GM19099 (cell line): ENCODE data around the gene DDX6.
A peak's percentile ranks its signal among the peaks of the same experiment; 100 is the strongest.

Experiments used
- POLR2A ChIP-seq: IDR thresholded peaks from 3 replicates; pipeline ENCODE4 v1.6.1; 2011; ENCODE audit warnings: low read depth; ENCODE audit not compliant: insufficient read length; ENCODE audit errors: extremely low read depth

DDX6 gene

GRCh38 chr11:118791111-118791960, at the start of gene DDX6:
Gene DDX6 (minus strand): TSS chr11:118791164. CDS start chr11:118786251, 4,913 bp downstream.
- peak; percentile 61 for TF ChIP-seq POLR2A

DNA sequence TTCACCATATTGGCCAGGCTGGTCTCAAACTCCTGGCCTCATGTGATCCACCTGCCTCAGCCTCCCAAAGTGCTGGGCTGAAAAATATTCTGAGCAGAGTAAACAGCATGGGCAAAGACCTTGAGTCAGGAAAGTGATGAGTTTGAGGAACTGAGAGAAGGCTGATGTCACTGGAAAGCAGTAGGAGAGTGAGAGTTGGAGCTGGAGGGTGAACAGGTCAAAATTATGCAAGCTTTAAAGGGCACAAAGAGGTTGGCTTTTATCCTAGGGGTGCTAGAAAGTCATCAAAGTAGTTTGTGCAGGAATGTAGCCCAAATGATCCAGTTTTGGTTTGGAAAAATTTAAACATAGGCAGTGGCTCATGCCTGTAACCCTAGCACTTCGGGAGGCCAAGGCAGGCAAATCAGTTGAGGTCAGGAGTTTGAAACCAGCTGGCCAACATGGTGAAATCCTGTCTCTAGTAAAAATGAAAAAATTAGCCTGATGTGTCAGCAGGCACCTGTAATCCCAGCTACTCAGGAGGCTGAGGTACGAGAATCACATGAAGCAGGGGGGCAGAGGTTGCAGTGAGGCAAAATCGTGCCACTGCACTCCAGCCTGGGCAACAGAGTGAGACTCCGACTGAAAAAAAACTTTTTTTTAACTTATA, 48.1 kb upstream of the DDX6 start:
- no peak for TF ChIP-seq POLR2A

DNA sequence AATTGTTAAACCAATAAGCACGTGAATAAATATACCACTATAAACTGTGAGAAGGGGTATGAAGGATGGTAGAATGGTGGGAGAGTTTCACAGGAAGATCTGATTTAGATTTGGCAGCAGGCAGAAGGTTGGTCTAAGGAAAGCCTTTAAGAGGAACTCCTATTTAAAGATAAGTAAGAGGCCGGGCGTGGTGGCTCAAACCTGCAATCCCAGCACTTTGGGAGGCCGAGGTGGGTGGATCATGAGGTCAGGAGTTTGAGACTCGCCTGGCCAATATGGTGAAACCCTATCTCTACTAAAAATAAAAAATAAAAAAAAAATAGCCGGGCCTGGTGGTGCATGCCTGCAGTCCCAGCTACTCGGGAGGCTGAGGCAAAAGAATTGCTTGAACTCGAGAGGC, 46.9 kb upstream of the DDX6 start:
- no peak for TF ChIP-seq POLR2A

DNA sequence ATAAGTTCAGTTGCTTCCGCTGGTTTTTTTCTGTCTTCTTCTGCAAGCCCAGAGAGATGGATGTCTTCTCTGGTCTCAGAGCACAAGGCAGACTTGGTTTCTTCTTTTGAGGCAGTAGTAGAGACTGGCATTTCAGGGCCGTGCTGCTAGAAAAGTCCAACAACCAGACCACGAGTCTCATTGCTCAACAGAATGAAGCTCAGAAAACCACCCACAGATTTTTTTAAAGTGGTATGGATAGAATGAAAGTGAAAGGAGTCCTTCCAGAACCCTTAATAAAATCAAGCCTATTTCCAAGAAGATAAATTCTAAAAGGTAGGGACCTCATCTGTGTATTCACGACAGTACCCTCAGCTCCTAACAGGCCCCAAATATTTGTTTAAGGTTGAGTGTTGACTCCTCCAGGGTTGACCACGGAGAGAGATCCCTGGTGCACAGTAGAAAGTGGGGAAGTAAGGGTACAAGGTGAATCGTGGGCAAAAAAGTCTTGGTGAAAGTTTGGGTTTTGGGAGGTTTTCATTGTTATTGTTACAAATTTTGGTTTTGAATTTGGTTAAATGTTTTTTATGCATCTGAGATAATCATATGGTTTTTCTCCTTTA, 43.6 kb upstream of the DDX6 start:
- no peak for TF ChIP-seq POLR2A

- TF ChIP-seq POLR2A = no peak
Measured at GRCh38 chr11:118827118-118827517, 36.2 kb upstream of the DDX6 start.

DNA sequence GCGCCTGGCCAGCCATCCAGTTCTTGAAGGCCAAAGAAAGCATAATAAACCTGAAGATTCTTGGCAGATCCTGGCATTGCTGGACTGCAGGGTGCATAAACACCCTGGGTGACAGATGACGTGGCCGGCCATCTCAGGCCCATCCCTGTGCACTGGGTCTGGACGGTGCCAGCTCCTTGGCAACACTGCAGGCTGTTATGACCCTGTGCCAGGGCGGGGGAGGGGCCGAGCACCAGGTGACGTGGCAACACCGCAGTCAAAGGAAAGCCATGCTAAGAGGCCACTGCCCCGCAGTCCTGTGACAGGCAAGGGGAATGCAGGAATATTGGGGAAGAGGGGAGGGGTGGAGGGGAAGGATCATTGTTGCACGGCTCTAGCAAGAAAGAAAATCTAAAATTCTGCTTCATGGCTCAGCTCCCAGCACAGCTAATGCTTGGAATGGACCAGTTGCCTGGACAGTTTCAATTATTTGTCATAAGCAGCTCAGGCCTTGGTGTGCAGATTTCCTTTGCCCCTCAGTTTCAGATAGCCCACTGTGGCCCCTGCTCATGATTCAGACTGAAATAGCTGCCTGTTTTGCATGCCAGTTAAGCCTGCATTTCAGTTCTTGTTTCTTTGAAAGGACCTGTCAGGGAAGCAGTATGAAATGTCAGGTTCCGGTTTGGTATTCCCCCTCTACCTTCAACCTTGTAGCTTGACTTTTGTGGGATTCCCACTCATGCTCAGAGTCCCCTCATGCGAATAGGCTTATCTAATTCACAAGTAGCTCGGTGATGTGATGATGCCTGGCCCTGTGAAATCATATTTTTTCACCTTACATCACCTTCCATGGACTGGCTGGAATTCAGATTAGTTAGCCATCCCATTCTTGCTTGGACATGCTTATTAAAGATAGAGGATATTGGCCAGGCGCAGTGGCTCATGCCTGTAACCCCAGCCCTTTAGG, 29.7 kb upstream of the DDX6 start:
- peak; percentile 53 for TF ChIP-seq POLR2A

DNA sequence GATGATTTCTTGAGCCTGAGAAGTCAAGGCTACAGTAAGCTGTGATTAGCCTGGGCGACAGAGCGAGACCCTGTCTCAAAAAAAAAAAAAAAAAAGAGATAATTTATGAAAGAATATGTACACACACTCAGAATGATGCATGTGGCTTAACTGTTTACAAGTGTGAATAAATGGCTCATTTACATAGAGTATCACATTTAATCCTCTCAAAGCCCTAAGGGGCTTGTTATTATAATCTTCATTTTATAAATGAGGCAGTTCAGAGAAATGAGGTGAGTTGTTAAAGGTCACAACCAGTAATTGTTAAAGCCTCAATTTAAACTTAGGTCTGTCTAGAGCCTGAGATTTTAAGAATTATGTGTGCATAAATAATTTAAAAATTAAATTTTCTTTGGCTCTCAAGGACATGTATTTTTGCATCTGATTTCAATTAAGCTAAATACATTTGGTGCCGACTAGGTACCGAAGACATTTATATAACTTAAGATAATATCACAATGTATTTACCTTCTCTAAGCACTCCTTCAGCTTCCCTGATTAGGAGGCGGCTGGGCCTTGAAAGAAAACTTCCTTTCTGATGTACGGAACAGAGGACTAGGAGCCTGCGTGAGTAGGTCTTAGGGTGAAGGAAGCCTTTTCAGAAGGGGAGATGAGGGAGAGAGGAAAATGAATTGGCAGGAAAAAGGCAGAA, 28.5 kb upstream of the DDX6 start:
- no peak for TF ChIP-seq POLR2A

DNA sequence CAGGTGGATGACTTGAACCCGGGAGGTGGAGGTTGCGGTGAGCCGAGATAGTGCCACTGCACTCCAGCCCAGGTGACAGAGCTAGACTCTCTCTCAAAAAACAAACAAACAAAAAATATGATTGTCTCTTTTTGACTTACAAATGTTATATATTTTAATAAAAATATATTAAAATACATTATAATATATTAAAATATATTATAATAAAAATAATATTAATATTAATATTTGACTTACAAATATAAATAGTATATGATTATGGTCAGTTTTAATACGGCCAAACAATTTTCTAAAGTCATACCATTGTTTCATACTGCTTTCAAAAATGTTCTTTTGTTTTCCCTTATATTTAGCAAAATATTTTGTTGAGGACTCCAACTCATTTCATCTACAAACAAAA, 27.2 kb upstream of the DDX6 start:
- no peak for TF ChIP-seq POLR2A

DNA sequence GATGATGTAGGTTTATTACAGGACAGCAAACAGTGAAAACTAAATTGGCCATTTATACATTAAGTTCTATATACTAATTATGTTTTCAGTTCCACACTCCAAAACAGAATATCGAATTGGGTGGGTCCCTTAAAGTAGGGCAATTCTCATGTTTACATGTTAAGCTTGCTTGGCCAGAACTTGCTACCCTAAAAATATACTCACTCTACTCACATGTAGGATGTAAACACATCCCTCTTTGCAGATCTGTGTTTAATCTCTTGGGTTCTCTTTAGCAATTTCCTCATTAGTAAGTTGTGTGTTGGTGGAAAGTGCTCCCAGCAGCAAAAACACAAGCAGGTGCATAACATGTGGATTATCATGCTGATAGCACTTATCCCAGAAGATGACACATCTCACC, 22.6 kb upstream of the DDX6 start:
- no peak for TF ChIP-seq POLR2A

- no peak for TF ChIP-seq POLR2A
Measured at GRCh38 chr11:118812485-118812884, 21.5 kb upstream of the DDX6 start.

DNA sequence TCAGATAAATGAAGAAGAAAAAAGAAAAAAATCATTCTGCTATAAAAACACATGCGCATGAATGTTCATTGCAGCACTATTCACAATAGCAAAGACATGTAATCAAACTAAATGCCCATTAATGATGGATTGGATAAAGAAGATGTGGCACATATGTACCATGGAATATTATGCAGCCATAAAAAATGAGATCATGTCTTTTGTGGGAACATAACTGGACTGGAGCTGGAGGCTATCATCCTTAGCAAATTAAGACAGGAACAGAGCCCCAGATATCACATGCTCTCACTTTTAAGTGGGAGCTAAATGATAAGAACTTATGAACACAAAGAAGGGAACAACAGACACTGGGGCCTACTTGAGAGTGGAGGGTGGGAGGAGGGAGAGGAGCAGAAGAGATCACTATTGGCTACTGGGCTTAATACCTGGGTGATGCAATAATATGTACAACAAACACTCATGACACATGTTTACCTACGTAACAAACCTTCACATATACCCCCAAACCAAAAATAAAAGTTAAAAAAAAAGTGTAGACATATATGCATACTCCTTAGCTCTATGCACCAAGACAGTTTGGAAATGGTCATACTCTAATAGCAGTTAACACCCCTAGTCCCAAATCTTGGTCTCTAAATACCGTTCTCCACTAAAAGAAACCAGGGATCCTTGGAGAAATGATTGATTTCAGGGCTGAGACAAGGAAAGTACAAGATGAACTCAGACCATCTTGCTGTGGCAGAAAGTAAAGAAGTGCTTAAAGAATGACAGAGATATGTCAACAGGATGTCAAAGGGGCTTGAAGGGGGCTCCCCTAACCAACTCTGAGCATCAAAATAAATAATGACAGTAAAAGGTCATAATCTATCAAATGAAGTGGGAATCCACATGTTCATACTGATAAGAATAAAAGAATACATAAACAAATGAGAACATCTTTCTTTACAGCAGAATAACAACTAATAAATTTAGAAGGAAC, 17.1 kb upstream of the DDX6 start:
- TF ChIP-seq POLR2A = no peak

- TF ChIP-seq POLR2A = no peak
Measured at GRCh38 chr11:118806400-118806799, 15.4 kb upstream of the DDX6 start.

DNA sequence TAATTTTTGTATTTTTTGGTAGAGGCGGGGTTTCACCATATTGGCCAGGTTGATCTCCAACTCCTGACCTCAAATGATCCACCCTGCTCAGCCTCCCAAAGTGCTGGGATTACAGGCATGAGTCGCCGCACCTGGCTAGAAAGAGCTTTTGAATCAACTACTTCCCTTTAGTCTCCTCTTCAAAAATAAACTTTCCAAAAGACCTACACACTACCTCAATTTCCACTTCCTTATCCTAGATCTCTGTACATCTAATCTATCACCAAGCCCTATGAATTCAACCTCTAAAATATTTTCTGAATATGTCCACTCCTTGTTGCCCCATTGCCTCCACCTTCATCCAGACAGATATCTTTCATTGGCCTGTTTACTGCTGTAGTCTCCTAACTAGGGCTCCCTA, 13.1 kb upstream of the DDX6 start:
- TF ChIP-seq POLR2A = no peak
